Measurements from ENCODE around the gene PGAP2. TPM values are rescaled to one million over a fixed set of nuclear protein-coding genes. Genes with fewer than 3 reads are reported as not detected.

Gene PGAP2
- total and polyA plus RNA-seq, 2 donors (not counting 1 experiment from before 2014, with no cell fraction given) = 20.5 to 47.1 TPM

DNA sequence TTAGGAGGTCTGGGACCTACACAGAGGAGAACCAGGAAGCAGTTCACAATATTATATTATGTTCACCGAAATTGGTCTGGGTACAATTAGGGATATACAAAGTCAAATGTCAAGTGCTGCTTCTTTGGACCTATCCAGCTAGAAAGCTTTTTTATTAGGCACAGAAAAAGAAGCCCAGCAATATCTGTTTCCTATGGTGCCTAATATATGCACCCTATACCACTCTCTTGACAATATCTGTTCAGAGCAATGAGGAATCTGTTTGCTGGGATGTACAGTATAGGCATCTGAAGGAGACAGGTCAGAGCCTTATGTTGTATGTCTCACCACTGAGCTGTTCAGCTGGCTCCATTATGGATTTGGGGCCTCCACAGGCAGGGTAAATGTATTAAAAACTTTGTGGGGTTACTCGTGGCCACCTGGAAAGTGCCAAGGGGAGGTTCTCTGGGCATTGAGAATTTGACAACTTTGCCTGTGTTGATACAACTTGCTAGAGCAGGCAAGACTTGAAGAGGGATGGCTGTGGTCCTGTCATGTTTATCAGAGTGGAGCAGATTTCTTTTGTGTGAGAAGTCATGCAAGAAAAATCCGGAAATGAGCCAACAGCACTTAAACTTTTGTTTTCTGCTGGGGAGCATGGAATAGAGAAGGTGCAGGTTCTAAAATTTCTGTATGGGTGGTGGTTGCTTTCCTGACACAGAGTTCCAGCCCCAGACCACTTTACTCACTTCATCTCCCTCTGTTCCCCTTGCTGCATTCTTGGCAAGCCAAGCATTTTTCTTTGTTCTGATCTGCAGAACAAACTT lies 57.2 kb downstream of the PGAP2 start:
- intact Hi-C loops (cut with micrococcal nuclease) = loop anchor here (2.0 kb wide), 1 partner anchor 15 kb away; no protein-coding TSS in a partner anchor
- Histone ChIP-seq H2AFZ (ENCODE audit: insufficient read depth, low read depth, low read length, poor library complexity, severe bottlenecking) (no peak overlapping the region), H3K27me3 (replicated peaks in 1 of 4; ENCODE audit: control extremely low read depth in 1 of 4, control insufficient read depth in 3 of 4, insufficient read depth in 4 of 4, low read length in 3 of 4) (no peaks in the 10 kb centered on the region), H4K20me1 (ENCODE audit: control insufficient read depth, insufficient read depth, low read length, poor library complexity, severe bottlenecking) (peaks cover 11% of the 10 kb centered on the region), H3K4me2 (replicated peaks; ENCODE audit: low read depth, low read length, poor library complexity, severe bottlenecking) (peak overlapping the region; percentile 55), H3K4me1 (ENCODE audit: control insufficient read depth in 2 of 2, insufficient read depth in 2 of 2, low read length in 2 of 2) (peaks cover 67 to 73% of the 10 kb centered on the region in 2 donors), H3K27ac (ENCODE audit: low read length in 2 of 2) (peak overlapping the region; percentile 59 to 74), H3K9ac (ENCODE audit: low read length) (peak overlapping the region; percentile 7), H3K4me3 (ENCODE audit: control extremely low read depth in 1 of 5, extremely low read depth in 1 of 5, insufficient read depth in 1 of 5, low read depth in 2 of 5, low read length in 4 of 5) (peak overlapping the region in 2 of 5 experiments; percentile 1 to 41), H3K36me3 (replicated peaks in 1 of 2; ENCODE audit: control extremely low read depth in 1 of 2, control insufficient read depth in 1 of 2, extremely low read depth in 1 of 2, insufficient read depth in 2 of 2, low read length in 1 of 2) (peaks cover 0 to 1% of the 10 kb centered on the region in 2 experiments), H3K79me2 (ENCODE audit: control insufficient read depth, insufficient read depth, low read length) (peaks cover 100% of the 10 kb centered on the region), H3K9me3 (ENCODE audit: control extremely low read depth in 1 of 3, control insufficient read depth in 2 of 3, insufficient read depth in 1 of 3, low read length in 2 of 3) (no peaks in the 10 kb centered on the region)
- no peak for TF ChIP-seq EZH2 (IDR thresholded peaks at IDR 0.05; ENCODE audit: borderline replicate concordance, insufficient read depth, low read depth, low read length, poor library complexity, severe bottlenecking)
- TF ChIP-seq, protein P1, sequence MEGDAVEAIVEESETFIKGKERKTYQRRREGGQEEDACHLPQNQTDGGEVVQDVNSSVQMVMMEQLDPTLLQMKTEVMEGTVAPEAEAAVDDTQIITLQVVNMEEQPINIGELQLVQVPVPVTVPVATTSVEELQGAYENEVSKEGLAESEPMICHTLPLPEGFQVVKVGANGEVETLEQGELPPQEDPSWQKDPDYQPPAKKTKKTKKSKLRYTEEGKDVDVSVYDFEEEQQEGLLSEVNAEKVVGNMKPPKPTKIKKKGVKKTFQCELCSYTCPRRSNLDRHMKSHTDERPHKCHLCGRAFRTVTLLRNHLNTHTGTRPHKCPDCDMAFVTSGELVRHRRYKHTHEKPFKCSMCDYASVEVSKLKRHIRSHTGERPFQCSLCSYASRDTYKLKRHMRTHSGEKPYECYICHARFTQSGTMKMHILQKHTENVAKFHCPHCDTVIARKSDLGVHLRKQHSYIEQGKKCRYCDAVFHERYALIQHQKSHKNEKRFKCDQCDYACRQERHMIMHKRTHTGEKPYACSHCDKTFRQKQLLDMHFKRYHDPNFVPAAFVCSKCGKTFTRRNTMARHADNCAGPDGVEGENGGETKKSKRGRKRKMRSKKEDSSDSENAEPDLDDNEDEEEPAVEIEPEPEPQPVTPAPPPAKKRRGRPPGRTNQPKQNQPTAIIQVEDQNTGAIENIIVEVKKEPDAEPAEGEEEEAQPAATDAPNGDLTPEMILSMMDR (IDR thresholded peaks at IDR 0.05) = no peak
- ChIA-PET CTCF (interaction anchor here (1.0 to 36.8 kb wide), 4 partner anchors 11 to 193 kb away, joined by 3 to 662 read pairs (median 3); partner anchors contain the start of genes RHOG and STIM1), POLR2A (interaction anchor here (0.6 to 2.4 kb wide), 3 partner anchors 10 to 60 kb away, joined by 3 to 11 read pairs (median 6); partner anchors contain the start of gene STIM1)
- H3K4me1 Mint-ChIP-seq = peaks cover 81% of the 10 kb centered on the region
- ATAC-seq (ENCODE audit: low read depth) (peak; percentile 58), DNase-seq (peak; percentile 50)
- H3K9me3 Mint-ChIP-seq (ENCODE audit: insufficient read depth) = no peaks in the 10 kb centered on the region
- WGBS (ENCODE audit: insufficient coverage) = 7% methylated on average over 2 of the region's 3 CpGs
- peak overlapping the region; percentile 84 for H3K27ac Mint-ChIP-seq
- H3K27me3 Mint-ChIP-seq = no peaks in the 10 kb centered on the region
- peak overlapping the region; percentile 68 for H3K4me3 Mint-ChIP-seq

Measured in B cell (primary cell).